SH-SY5Y (cell line): ENCODE measurements around the gene ST3GAL3.

Source experiments
- GATA2 ChIP-seq: IDR thresholded peaks from 2 replicates; pipeline ENCODE4 v1.6.1; 2011; ENCODE audit warnings: mild to moderate bottlenecking, low read depth, low read length
- GATA3 ChIP-seq: IDR thresholded peaks from 2 replicates; pipeline ENCODE4 v1.6.1; 2011; ENCODE audit warnings: low read depth, mild to moderate bottlenecking, low read length, moderate library complexity

GRCh38 chr1:43878440-43878839, 171.1 kb downstream of the ST3GAL3 start:
- no peak for TF ChIP-seq GATA2
- no peak for TF ChIP-seq GATA3
